Measurements from ENCODE around the gene NRXN3. TPM values are rescaled to one million over a fixed set of nuclear protein-coding genes. Genes with fewer than 3 reads are reported as not detected.

Gene NRXN3
- total RNA-seq, 1 experiment from 2014 or later: not detected

DNA sequence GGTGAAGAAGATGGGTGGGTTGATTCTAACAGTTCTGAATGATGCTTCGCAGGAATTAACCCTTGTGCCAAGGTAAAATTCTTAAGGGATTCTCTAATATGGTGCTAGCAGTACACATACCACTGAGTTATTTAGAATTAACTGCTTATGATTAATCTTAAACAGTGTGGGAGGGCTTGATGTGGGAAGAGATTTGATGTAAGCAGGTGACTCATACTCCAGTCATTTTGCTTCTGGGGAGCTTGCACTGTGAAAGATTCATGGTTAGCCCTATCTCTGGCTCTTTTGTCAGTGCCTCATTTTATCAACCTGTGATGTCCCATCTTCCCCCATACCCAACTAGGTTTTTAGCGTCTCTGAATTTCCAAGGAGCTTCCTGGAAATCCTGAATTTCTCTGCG lies 83.8 kb downstream of the NRXN3 start:
- Histone ChIP-seq H3K4me1 (ENCODE audit: control insufficient read depth in 1 of 2, insufficient read depth in 2 of 2, low read length in 2 of 2) (no peaks in the 10 kb centered on the region), H3K27ac (ENCODE audit: low read depth, low read length) (no peak overlapping the region), H3K9me2 (ENCODE audit: insufficient read depth) (no peaks in the 10 kb centered on the region), H2AFZ (ENCODE audit: low read depth, low read length, poor library complexity, severe bottlenecking) (no peak overlapping the region), H4K20me1 (ENCODE audit: insufficient read depth) (no peaks in the 10 kb centered on the region), H3K9me3 (ENCODE audit: control insufficient read depth in 1 of 2, insufficient read depth in 1 of 2, low read depth in 1 of 2, low read length in 2 of 2) (no peaks in the 10 kb centered on the region), H3K4me2 (ENCODE audit: low read length) (no peak overlapping the region), H3K27me3 (ENCODE audit: insufficient read depth, low read length) (peaks cover 20% of the 10 kb centered on the region), H3K79me2 (ENCODE audit: insufficient read depth, low read length) (no peaks in the 10 kb centered on the region), H3K9ac (ENCODE audit: low read length) (no peak overlapping the region), H3K36me3 (ENCODE audit: control insufficient read depth in 1 of 2, insufficient read depth in 2 of 2, low read length in 2 of 2) (no peaks in the 10 kb centered on the region), H3K4me3 (replicated peaks in 1 of 2; ENCODE audit: low read depth in 1 of 2, low read length in 2 of 2) (no peak overlapping the region)
- ChIA-PET POLR2A (no interaction called here), CTCF (no interaction called here), RAD21 (ENCODE audit: low non-redundant PET in 1 of 2, low total read pairs in 2 of 2, uncharacterized antibody in 2 of 2, unreplicated experiment in 2 of 2) (no interaction called here)
- intact Hi-C loops (cut with micrococcal nuclease): no loop called here
- TF ChIP-seq EGR1 (IDR thresholded peaks at IDR 0.05; ENCODE audit: low read depth): no peak
- TF ChIP-seq CBX3 (IDR thresholded peaks at IDR 0.05; ENCODE audit: low read depth): no peak
- TF ChIP-seq, protein P1, sequence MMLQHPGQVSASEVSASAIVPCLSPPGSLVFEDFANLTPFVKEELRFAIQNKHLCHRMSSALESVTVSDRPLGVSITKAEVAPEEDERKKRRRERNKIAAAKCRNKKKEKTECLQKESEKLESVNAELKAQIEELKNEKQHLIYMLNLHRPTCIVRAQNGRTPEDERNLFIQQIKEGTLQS (IDR thresholded peaks at IDR 0.05): no peak
- TF ChIP-seq SRF (IDR thresholded peaks at IDR 0.05; ENCODE audit: low read depth): no peak
- TF ChIP-seq TCF7L2 (IDR thresholded peaks at IDR 0.05; ENCODE audit: borderline replicate concordance, extremely low read depth, insufficient read depth, insufficient read length): no peak
- no peak for TF ChIP-seq ZNF274 (IDR thresholded peaks at IDR 0.05; ENCODE audit: low read depth, low read length)
- TF ChIP-seq CEBPB (IDR thresholded peaks at IDR 0.05; ENCODE audit: low read depth): no peak
- no peak for TF ChIP-seq RAD21 (IDR thresholded peaks at IDR 0.05; ENCODE audit: low read depth)
- TF ChIP-seq, protein P2, sequence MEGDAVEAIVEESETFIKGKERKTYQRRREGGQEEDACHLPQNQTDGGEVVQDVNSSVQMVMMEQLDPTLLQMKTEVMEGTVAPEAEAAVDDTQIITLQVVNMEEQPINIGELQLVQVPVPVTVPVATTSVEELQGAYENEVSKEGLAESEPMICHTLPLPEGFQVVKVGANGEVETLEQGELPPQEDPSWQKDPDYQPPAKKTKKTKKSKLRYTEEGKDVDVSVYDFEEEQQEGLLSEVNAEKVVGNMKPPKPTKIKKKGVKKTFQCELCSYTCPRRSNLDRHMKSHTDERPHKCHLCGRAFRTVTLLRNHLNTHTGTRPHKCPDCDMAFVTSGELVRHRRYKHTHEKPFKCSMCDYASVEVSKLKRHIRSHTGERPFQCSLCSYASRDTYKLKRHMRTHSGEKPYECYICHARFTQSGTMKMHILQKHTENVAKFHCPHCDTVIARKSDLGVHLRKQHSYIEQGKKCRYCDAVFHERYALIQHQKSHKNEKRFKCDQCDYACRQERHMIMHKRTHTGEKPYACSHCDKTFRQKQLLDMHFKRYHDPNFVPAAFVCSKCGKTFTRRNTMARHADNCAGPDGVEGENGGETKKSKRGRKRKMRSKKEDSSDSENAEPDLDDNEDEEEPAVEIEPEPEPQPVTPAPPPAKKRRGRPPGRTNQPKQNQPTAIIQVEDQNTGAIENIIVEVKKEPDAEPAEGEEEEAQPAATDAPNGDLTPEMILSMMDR (IDR thresholded peaks at IDR 0.05 in 2 of 3, conservative IDR thresholded peaks at IDR 0.05 in 1 of 3; ENCODE audit: borderline replicate concordance in 1 of 3, insufficient read depth in 1 of 3, low read depth in 2 of 3, low read length in 2 of 3): no peak
- no peak for TF ChIP-seq EZH2phosphoT487 (IDR thresholded peaks at IDR 0.05; ENCODE audit: borderline replicate concordance)
- TF ChIP-seq SIN3A (IDR thresholded peaks at IDR 0.05; ENCODE audit: low read depth): no peak
- no peak for TF ChIP-seq POLR2AphosphoS5 (IDR thresholded peaks at IDR 0.05; ENCODE audit: low read depth, low read length)
- TF ChIP-seq, protein P3, sequence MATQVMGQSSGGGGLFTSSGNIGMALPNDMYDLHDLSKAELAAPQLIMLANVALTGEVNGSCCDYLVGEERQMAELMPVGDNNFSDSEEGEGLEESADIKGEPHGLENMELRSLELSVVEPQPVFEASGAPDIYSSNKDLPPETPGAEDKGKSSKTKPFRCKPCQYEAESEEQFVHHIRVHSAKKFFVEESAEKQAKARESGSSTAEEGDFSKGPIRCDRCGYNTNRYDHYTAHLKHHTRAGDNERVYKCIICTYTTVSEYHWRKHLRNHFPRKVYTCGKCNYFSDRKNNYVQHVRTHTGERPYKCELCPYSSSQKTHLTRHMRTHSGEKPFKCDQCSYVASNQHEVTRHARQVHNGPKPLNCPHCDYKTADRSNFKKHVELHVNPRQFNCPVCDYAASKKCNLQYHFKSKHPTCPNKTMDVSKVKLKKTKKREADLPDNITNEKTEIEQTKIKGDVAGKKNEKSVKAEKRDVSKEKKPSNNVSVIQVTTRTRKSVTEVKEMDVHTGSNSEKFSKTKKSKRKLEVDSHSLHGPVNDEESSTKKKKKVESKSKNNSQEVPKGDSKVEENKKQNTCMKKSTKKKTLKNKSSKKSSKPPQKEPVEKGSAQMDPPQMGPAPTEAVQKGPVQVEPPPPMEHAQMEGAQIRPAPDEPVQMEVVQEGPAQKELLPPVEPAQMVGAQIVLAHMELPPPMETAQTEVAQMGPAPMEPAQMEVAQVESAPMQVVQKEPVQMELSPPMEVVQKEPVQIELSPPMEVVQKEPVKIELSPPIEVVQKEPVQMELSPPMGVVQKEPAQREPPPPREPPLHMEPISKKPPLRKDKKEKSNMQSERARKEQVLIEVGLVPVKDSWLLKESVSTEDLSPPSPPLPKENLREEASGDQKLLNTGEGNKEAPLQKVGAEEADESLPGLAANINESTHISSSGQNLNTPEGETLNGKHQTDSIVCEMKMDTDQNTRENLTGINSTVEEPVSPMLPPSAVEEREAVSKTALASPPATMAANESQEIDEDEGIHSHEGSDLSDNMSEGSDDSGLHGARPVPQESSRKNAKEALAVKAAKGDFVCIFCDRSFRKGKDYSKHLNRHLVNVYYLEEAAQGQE (IDR thresholded peaks at IDR 0.05; ENCODE audit: low read depth): no peak
- TF ChIP-seq POLR2A (IDR thresholded peaks at IDR 0.05; ENCODE audit: borderline replicate concordance, extremely low read depth, insufficient read depth, insufficient read length): no peak
- TF ChIP-seq, protein P4, sequence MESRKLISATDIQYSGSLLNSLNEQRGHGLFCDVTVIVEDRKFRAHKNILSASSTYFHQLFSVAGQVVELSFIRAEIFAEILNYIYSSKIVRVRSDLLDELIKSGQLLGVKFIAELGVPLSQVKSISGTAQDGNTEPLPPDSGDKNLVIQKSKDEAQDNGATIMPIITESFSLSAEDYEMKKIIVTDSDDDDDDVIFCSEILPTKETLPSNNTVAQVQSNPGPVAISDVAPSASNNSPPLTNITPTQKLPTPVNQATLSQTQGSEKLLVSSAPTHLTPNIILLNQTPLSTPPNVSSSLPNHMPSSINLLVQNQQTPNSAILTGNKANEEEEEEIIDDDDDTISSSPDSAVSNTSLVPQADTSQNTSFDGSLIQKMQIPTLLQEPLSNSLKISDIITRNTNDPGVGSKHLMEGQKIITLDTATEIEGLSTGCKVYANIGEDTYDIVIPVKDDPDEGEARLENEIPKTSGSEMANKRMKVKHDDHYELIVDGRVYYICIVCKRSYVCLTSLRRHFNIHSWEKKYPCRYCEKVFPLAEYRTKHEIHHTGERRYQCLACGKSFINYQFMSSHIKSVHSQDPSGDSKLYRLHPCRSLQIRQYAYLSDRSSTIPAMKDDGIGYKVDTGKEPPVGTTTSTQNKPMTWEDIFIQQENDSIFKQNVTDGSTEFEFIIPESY (IDR thresholded peaks at IDR 0.05; ENCODE audit: extremely low read depth, insufficient replicate concordance, low read length): no peak
- TF ChIP-seq FOSL1 (IDR thresholded peaks at IDR 0.05; ENCODE audit: low read depth): no peak
- no peak for TF ChIP-seq YY1 (IDR thresholded peaks at IDR 0.05; ENCODE audit: extremely low read depth, insufficient replicate concordance, low read depth, low read length)
- no peak for TF ChIP-seq ELF1 (IDR thresholded peaks at IDR 0.05; ENCODE audit: borderline replicate concordance, low read depth)
- no peak for TF ChIP-seq ZFX (IDR thresholded peaks at IDR 0.05)
- BruUV-seq (replicated peaks): no TSS peak
- ATAC-seq (no peak), DNase-seq (ENCODE audit: low read depth, low spot score) (no peak)

All from HCT116 (cell line).